KMS-11 (cell line): ENCODE results near the gene PDE6B.
A peak's percentile ranks its signal among the peaks of the same experiment; 100 is the strongest.
"Not testable (repeated sequence)": the region's sequence is repeated elsewhere in the genome, so short reads cannot be mapped to it uniquely, and the experiment has no call there.

ENCODE experiments used
- H2AFZ ChIP-seq: fragments of 200-600 bp; sonication (generic); 2 replicates; pipeline ENCODE4 v1.6.1; 2016; ENCODE audit warnings: antibody characterized with exemption, mixed run types, low read depth
- H3K27ac ChIP-seq: fragments of 200-600 bp; sonication (generic); 2 replicates; pipeline ENCODE4 v1.6.1; 2016; ENCODE audit warnings: mild to moderate bottlenecking, mixed run types
- H3K27me3 ChIP-seq: fragments of 200-600 bp; sonication (generic); 2 replicates; pipeline ENCODE4 v1.6.1; 2017; ENCODE audit warnings: mild to moderate bottlenecking, low read depth, mixed run types, moderate library complexity; ENCODE audit not compliant: insufficient read depth
- H3K36me3 ChIP-seq: fragments of 200-600 bp; sonication (generic); 2 replicates; pipeline ENCODE4 v1.6.1; 2017; ENCODE audit warnings: mild to moderate bottlenecking, mixed run types; ENCODE audit not compliant: insufficient read depth
- H3K4me1 ChIP-seq: fragments of 200-600 bp; sonication (generic); 2 replicates; pipeline ENCODE4 v1.6.1; 2016; ENCODE audit warnings: mild to moderate bottlenecking, low read depth, mixed run types; ENCODE audit not compliant: poor library complexity, severe bottlenecking
- H3K4me2 ChIP-seq: fragments of 200-600 bp; sonication (generic); 2 replicates; pipeline ENCODE4 v1.7.0; 2016; ENCODE audit warnings: mild to moderate bottlenecking, mixed run types
- H3K4me3 ChIP-seq: fragments of 200-600 bp; sonication (generic); IDR thresholded peaks from 2 replicates; pipeline ENCODE4 v1.6.1; 2017; ENCODE audit warnings: low read depth, low read length, mixed read lengths; ENCODE audit not compliant: insufficient read depth
- H3K79me2 ChIP-seq: fragments of 200-600 bp; sonication (generic); 2 replicates; pipeline ENCODE4 v1.6.1; 2016; ENCODE audit warnings: low read depth, mixed run types; ENCODE audit not compliant: insufficient read depth
- H3K9ac ChIP-seq: fragments of 200-600 bp; sonication (generic); 2 replicates; pipeline ENCODE4 v1.6.1; 2016; ENCODE audit warnings: mild to moderate bottlenecking, mixed run types
- H4K20me1 ChIP-seq: fragments of 200-600 bp; sonication (generic); 2 replicates; pipeline ENCODE4 v1.6.1; 2016; ENCODE audit warnings: mild to moderate bottlenecking, mixed run types; ENCODE audit not compliant: insufficient read depth
- TF ChIP-seq, protein P1 (sequence below): fragments of 200-600 bp; sonication (generic); conservative IDR thresholded peaks from 2 replicates; pipeline ENCODE4 v1.6.1; 2017; ENCODE audit warnings: low read depth, mild to moderate bottlenecking, antibody characterized with exemption, low read length, moderate library complexity, mixed read lengths

The PDE6B gene

DNA sequence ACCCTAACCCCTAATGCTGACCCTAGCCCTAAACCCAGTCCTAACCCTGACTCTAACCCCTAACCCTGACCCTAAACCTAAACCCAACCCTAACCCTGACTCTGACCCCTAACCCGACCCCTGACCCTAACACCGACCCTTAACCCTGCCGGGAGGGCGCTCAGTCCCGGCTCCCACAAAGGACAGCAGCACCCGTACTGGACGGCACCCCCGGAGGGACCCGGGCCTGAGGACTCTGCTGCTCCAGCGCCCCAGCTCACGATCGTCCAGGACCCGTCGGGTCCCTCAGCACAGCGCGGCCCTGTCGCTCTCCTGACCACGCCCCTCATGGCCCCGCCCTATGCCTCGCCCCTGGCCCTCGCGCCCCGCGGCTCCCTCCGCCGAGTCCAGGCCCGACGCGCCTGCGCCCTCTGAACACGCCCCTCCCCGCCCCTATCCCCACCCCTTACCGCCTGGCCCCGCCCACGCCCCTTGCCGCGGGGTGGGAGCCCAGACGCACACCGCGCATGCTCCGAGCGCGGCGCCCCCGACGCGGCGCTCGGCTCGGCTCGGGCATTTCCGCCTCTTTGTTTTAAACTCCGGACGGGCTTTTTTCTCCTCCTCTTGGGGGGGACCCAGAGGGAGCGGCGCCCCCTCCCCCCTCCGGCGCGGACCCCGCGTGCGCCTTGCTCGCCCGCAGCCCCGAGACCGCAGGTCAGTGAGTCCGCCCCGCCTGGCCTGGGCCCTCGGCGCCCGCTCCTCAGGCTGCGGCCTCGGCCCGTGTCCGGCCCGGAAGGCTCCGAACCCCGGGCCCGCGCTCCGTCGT lies 80.1 kb downstream of the PDE6B start, which contains the start of gene PCGF3:
Gene PCGF3 (plus strand): TSS at position 555 of the 805 bp plus-strand sequence. CDS start 27,849 bp downstream, outside the sequence.
- H3K27me3 ChIP-seq: no peaks in the 10 kb centered on the region
- no peaks in the 10 kb centered on the region for H3K36me3 ChIP-seq
- H3K79me2 ChIP-seq: no peaks in the 10 kb centered on the region
- H2AFZ ChIP-seq: peak within 1 kb of the TSS; percentile 71
- peak within 1 kb of the TSS; percentile 36; the same call in 1 of the 2 replicates for H3K4me2 ChIP-seq
- no peaks in the 10 kb centered on the region for H4K20me1 ChIP-seq
- peak within 1 kb of the TSS; percentile 32; the same call in 1 of the 2 replicates for H3K27ac ChIP-seq
- peak within 1 kb of the TSS; percentile 95 for H3K9ac ChIP-seq
- peak within 1 kb of the TSS; percentile 51 for H3K4me3 ChIP-seq
- H3K4me1 ChIP-seq: no peaks in the 10 kb centered on the region
- TF ChIP-seq, protein P1, sequence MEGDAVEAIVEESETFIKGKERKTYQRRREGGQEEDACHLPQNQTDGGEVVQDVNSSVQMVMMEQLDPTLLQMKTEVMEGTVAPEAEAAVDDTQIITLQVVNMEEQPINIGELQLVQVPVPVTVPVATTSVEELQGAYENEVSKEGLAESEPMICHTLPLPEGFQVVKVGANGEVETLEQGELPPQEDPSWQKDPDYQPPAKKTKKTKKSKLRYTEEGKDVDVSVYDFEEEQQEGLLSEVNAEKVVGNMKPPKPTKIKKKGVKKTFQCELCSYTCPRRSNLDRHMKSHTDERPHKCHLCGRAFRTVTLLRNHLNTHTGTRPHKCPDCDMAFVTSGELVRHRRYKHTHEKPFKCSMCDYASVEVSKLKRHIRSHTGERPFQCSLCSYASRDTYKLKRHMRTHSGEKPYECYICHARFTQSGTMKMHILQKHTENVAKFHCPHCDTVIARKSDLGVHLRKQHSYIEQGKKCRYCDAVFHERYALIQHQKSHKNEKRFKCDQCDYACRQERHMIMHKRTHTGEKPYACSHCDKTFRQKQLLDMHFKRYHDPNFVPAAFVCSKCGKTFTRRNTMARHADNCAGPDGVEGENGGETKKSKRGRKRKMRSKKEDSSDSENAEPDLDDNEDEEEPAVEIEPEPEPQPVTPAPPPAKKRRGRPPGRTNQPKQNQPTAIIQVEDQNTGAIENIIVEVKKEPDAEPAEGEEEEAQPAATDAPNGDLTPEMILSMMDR: no peak

DNA sequence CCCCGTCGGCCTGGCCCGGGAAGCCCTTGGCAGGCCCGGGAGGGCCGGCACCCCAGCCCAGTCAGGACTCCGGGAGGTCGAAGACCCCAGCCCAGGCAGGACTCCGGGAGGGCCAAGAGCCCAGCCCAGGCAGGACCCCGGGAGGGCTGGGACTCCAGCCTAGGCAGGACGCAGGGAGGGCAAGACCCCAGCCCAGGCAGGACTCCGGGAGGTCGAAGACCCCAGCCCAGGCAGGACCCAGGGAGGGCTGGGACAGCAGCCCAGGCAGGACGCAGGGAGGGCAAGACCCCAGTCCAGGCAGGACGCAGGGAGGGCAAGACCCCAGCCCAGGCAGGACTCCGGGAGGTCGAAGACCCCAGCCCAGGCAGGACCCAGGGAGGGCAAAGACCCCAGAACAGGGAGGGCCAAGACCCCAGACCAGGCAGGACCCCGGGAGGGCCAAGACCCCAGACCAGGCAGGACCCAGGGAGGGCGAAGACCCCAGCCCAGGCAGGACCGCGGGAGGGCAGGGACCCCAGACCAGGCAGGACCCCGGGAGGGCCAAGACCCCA lies 80.8 kb downstream of the PDE6B start:
- H4K20me1 ChIP-seq, H3K4me1 ChIP-seq, H3K36me3 ChIP-seq, H3K79me2 ChIP-seq, H3K27me3 ChIP-seq: not testable (repeated sequence)
- Histone ChIP-seq H3K4me2 (peak overlapping the region; percentile 36; the same call in 1 of the 2 replicates), H2AFZ (peak overlapping the region; percentile 71), H3K9ac (peak overlapping the region; percentile 95), H3K4me3 (peak overlapping the region; percentile 51), H3K27ac (peak overlapping the region; percentile 32; the same call in 1 of the 2 replicates)

DNA sequence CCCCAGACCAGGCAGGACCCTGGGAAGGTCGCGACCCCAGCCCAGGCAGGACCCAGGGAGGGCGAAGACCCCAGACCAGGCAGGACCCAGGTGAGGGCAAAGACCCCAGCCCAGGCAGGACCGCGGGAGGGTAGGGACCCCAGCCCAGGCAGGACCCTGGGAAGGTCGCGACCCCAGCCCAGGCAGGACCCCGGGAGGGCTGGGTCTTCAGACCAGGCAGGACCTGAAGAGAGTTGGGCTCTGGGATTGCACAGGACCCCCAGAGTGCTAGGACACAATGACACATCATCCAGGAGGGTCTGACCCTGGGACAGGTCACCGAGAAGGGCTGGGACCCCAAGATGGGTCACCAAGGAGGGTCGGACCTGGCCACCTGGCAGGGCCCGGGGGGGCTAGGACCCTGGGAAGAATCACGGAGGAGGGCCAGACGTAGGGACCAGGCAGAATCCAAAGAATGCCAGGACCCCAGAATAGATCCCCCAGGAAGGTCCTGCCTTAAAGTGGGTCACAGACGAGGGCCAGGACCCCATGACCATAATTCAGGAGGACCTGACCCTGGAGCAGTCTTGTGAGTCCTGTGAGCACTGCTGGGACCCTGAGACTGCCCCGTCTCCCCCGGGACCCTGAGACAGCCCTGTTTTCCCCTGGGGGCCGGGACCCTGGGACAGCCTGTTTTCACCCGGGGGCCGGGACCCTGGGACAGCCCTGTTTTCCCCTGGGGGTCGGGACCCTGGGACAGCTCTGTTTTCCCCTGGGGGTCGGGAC lies 81.6 kb downstream of the PDE6B start:
- Histone ChIP-seq H3K4me3 (no peak overlapping the region), H3K9ac (no peak overlapping the region), H3K79me2 (no peaks in the 10 kb centered on the region), H2AFZ (no peak overlapping the region), H3K36me3 (no peaks in the 10 kb centered on the region), H3K27me3 (no peaks in the 10 kb centered on the region), H3K4me2 (no peak overlapping the region), H3K27ac (no peak overlapping the region), H4K20me1 (no peaks in the 10 kb centered on the region), H3K4me1 (no peaks in the 10 kb centered on the region)
- TF ChIP-seq, protein P1: no peak

DNA sequence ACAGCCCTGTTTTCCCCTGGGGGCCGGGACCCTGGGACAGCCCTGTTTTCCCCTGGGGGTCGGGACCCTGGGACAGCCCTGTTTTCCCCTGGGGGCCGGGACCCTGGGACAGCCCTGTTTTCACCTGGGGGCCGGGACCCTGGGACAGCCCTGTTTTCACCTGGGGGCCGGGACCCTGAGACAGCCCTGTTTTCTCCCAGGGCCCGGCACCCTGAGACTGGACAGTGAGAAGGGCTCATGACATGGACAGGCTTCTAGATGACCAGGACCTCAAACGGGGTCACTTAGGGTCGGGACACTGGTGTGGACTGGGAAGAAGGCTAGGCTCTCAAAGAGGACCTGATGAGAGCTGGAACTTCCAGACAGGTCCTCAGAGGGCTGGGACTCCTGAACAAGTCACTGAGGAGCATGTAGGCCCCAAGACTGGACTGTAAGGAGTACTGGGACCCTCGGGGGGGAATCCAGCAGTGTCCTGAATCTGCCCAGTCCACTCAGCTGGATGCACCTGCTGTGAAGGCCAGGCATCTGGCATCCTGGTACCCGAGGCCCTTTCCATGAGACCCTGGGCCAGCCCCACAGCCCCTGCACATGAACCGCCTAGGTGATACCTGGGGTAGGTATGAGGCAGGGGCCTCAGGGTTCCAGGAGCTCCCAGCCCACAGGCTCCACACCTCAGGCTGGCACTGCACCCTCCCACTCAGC lies 82.7 kb downstream of the PDE6B start:
- Histone ChIP-seq H3K4me3 (no peak overlapping the region), H3K27me3 (no peaks in the 10 kb centered on the region), H2AFZ (no peak overlapping the region), H3K36me3 (no peaks in the 10 kb centered on the region), H3K79me2 (no peaks in the 10 kb centered on the region), H4K20me1 (no peaks in the 10 kb centered on the region), H3K27ac (no peak overlapping the region), H3K4me2 (no peak overlapping the region), H3K9ac (no peak overlapping the region), H3K4me1 (no peaks in the 10 kb centered on the region)
- TF ChIP-seq, protein P1: no peak
